ENCODE results near the gene TRAK1. TPM values are rescaled to one million over a fixed set of nuclear protein-coding genes. Genes with fewer than 3 reads are reported as not detected.

TRAK1 gene
- total and polyA plus RNA-seq, 2 experiments from 2014 or later: 28.6 to 74.5 TPM

DNA sequence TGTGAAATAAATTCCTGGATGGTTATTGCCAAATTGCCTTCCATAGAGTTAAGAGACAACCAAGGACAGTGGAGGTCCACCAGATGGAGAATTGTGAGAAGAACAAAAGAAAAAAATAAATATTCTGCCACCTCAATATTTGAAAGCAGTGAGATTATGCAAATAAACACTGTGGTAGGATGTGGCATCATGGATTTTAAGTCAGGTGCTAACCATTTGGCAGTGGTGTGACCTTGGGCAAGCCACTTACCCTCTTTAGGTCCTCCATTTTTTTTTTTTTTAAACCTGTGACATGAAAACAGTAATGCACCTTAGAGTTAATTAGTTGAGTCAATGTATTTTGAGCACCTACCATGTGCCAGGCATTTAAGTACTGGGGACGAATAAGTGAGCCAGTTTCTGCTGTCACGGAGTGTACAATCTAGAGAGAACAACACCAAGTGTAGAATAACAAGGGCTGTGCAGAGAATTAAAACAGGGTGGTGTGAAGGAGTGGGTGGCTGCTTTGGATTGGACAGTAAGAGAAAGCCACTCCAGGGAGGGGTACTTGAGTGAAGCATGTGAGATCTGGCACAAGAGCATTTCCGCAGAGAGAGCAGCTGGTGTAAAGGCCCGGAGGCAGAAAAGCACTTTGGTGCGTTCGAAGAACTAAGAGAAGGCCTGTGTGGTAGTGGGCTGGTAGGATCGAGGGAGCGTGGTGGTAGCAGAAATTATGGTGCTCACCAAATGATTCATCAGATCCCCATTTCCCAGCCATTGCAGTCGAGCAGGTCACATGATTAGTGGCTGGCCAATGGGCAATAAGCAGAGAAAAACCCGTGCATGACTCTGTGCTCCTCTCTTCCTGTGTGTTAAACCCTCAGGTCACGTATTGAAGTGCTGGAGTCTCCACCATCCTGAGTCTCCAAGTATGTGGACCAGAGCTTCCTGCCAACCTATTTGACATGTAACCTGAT, 135.6 kb downstream of the TRAK1 start:
- Histone ChIP-seq H3K27ac (no peak overlapping the region), H3K27me3 (no peaks in the 10 kb centered on the region), H3K9me3 (ENCODE audit: low read depth) (no peaks in the 10 kb centered on the region), H3K4me1 (ENCODE audit: low read depth) (no peaks in the 10 kb centered on the region), H3K36me3 (no peaks in the 10 kb centered on the region), H3K4me3 (no peak overlapping the region)
- DNase-seq (ENCODE audit: low read depth in 1 of 2, low spot score in 1 of 2): no peak
- TF ChIP-seq, protein P1, sequence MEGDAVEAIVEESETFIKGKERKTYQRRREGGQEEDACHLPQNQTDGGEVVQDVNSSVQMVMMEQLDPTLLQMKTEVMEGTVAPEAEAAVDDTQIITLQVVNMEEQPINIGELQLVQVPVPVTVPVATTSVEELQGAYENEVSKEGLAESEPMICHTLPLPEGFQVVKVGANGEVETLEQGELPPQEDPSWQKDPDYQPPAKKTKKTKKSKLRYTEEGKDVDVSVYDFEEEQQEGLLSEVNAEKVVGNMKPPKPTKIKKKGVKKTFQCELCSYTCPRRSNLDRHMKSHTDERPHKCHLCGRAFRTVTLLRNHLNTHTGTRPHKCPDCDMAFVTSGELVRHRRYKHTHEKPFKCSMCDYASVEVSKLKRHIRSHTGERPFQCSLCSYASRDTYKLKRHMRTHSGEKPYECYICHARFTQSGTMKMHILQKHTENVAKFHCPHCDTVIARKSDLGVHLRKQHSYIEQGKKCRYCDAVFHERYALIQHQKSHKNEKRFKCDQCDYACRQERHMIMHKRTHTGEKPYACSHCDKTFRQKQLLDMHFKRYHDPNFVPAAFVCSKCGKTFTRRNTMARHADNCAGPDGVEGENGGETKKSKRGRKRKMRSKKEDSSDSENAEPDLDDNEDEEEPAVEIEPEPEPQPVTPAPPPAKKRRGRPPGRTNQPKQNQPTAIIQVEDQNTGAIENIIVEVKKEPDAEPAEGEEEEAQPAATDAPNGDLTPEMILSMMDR (IDR thresholded peaks at IDR 0.05; ENCODE audit: low read depth, low read length): no peak

DNA sequence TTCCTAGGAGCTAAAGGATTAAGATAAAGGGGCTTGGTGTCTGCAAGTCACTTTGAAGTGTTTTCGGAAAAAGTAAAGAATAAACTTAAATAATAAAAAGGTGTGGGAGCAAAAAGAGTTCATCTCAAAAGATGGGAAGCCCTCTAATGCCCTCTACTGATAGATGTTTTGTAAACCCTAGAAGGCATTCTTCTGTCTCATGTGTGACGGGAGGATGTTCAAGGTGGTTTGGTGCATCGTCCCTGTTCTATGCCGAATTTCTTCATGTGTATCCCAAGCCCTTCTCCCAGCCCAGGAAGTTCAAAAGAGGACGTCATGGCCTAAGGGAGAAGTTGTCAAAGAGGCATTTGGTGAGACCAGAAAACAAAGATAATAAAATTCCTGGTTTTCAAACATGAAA, 137.6 kb downstream of the TRAK1 start:
- Histone ChIP-seq H3K27me3 (no peaks in the 10 kb centered on the region), H3K9me3 (ENCODE audit: low read depth) (no peaks in the 10 kb centered on the region), H3K27ac (no peak overlapping the region), H3K4me3 (no peak overlapping the region), H3K36me3 (no peaks in the 10 kb centered on the region), H3K4me1 (ENCODE audit: low read depth) (no peaks in the 10 kb centered on the region)
- DNase-seq (ENCODE audit: low read depth in 1 of 2, low spot score in 1 of 2): peak in 1 of 2 donors; percentile 11
- TF ChIP-seq, protein P1 (IDR thresholded peaks at IDR 0.05; ENCODE audit: low read depth, low read length): peak; percentile 16

GRCh38 chr3:42229266-42229941, 138.2 kb downstream of the TRAK1 start:
- Histone ChIP-seq H3K27me3 (no peaks in the 10 kb centered on the region), H3K27ac (no peak overlapping the region), H3K36me3 (no peaks in the 10 kb centered on the region), H3K9me3 (ENCODE audit: low read depth) (no peaks in the 10 kb centered on the region), H3K4me3 (no peak overlapping the region), H3K4me1 (ENCODE audit: low read depth) (no peaks in the 10 kb centered on the region)
- DNase-seq (ENCODE audit: low read depth in 1 of 2, low spot score in 1 of 2): no peak
- TF ChIP-seq, protein P1 (IDR thresholded peaks at IDR 0.05; ENCODE audit: low read depth, low read length): no peak

- peak; percentile 52 to 69 for DNase-seq (ENCODE audit: low read depth in 1 of 2, low spot score in 1 of 2)
- Histone ChIP-seq H3K27me3 (no peaks in the 10 kb centered on the region), H3K27ac (no peak overlapping the region), H3K4me3 (no peak overlapping the region), H3K9me3 (ENCODE audit: low read depth) (no peaks in the 10 kb centered on the region), H3K36me3 (no peaks in the 10 kb centered on the region), H3K4me1 (ENCODE audit: low read depth) (no peaks in the 10 kb centered on the region)
- TF ChIP-seq, protein P1 (IDR thresholded peaks at IDR 0.05; ENCODE audit: low read depth, low read length): peak; percentile 61
These were observed 139.0 kb downstream of the TRAK1 start for GRCh38 chr3:42229942-42230688.

GRCh38 chr3:42230860-42231259, 139.7 kb downstream of the TRAK1 start:
- Histone ChIP-seq H3K27ac (no peak overlapping the region), H3K9me3 (ENCODE audit: low read depth) (no peaks in the 10 kb centered on the region), H3K36me3 (no peaks in the 10 kb centered on the region), H3K4me3 (no peak overlapping the region), H3K27me3 (no peaks in the 10 kb centered on the region), H3K4me1 (ENCODE audit: low read depth) (no peaks in the 10 kb centered on the region)
- TF ChIP-seq, protein P1 (IDR thresholded peaks at IDR 0.05; ENCODE audit: low read depth, low read length): no peak
- DNase-seq (ENCODE audit: low read depth in 1 of 2, low spot score in 1 of 2): no peak
